ENCODE measurements around the gene SORL1. TPM values are rescaled to one million over a fixed set of nuclear protein-coding genes. Genes with fewer than 3 reads are reported as not detected.

Gene SORL1
- total and polyA plus RNA-seq, 2 of the 13 experiments (the other 11 are each of a cell fraction or from before 2014, with no cell fraction given): 21.3 to 148 TPM

DNA sequence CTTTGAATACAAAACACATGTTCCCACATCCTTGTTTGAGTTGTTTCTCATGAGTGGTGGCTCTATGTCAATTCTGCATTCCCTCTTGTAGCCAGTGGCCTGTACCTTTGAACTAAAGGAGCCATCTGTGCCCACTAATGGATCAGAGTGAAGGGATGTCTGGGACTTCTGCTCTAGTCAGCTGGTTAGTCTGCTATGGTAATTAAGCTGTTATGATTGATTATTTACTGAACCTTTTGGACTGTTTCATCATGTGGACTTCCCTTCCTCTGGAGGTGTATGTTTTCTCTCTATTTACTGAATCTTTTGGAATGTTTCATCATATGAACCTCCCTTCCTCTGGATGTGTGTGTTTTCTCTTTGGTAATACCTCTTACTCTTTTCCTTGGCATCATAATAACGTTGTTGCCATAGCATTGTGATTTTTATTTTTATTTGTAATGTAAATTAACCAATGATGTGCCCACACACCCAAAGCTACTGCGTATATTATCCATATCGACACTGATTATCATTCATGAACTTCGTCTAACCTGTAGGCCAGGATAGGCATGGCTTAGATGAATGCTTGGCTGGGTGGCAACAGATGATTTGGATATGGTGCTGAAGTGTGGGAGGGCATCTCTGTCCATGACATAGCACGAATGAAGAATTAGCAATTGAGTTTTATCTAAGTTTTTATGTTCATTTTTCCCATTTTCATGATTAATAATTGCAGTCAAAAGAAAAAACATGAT is 113.0 kb downstream of the SORL1 start (continued):
- TF ChIP-seq, protein P1, sequence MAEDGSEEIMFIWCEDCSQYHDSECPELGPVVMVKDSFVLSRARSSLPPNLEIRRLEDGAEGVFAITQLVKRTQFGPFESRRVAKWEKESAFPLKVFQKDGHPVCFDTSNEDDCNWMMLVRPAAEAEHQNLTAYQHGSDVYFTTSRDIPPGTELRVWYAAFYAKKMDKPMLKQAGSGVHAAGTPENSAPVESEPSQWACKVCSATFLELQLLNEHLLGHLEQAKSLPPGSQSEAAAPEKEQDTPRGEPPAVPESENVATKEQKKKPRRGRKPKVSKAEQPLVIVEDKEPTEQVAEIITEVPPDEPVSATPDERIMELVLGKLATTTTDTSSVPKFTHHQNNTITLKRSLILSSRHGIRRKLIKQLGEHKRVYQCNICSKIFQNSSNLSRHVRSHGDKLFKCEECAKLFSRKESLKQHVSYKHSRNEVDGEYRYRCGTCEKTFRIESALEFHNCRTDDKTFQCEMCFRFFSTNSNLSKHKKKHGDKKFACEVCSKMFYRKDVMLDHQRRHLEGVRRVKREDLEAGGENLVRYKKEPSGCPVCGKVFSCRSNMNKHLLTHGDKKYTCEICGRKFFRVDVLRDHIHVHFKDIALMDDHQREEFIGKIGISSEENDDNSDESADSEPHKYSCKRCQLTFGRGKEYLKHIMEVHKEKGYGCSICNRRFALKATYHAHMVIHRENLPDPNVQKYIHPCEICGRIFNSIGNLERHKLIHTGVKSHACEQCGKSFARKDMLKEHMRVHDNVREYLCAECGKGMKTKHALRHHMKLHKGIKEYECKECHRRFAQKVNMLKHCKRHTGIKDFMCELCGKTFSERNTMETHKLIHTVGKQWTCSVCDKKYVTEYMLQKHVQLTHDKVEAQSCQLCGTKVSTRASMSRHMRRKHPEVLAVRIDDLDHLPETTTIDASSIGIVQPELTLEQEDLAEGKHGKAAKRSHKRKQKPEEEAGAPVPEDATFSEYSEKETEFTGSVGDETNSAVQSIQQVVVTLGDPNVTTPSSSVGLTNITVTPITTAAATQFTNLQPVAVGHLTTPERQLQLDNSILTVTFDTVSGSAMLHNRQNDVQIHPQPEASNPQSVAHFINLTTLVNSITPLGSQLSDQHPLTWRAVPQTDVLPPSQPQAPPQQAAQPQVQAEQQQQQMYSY (CRISPR knock-in tag; IDR thresholded peaks at IDR 0.05): no peak
- no peak for TF ChIP-seq ZNF772 (CRISPR knock-in tag; IDR thresholded peaks at IDR 0.05)
- TF ChIP-seq GZF1 (CRISPR knock-in tag; IDR thresholded peaks at IDR 0.05): no peak
- TF ChIP-seq, protein P2, sequence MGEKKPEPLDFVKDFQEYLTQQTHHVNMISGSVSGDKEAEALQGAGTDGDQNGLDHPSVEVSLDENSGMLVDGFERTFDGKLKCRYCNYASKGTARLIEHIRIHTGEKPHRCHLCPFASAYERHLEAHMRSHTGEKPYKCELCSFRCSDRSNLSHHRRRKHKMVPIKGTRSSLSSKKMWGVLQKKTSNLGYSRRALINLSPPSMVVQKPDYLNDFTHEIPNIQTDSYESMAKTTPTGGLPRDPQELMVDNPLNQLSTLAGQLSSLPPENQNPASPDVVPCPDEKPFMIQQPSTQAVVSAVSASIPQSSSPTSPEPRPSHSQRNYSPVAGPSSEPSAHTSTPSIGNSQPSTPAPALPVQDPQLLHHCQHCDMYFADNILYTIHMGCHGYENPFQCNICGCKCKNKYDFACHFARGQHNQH (CRISPR knock-in tag; IDR thresholded peaks at IDR 0.05): peak; percentile 22; the same call in 1 of the 2 replicates
- TF ChIP-seq FIP1L1 (IDR thresholded peaks at IDR 0.05; ENCODE audit: borderline replicate concordance, insufficient read depth, low read depth, low read length): no peak
- TF ChIP-seq, protein P3, sequence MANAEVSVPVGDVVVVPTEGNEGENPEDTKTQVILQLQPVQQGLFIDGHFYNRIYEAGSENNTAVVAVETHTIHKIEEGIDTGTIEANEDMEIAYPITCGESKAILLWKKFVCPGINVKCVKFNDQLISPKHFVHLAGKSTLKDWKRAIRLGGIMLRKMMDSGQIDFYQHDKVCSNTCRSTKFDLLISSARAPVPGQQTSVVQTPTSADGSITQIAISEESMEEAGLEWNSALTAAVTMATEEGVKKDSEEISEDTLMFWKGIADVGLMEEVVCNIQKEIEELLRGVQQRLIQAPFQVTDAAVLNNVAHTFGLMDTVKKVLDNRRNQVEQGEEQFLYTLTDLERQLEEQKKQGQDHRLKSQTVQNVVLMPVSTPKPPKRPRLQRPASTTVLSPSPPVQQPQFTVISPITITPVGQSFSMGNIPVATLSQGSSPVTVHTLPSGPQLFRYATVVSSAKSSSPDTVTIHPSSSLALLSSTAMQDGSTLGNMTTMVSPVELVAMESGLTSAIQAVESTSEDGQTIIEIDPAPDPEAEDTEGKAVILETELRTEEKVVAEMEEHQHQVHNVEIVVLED (CRISPR knock-in tag; IDR thresholded peaks at IDR 0.05; ENCODE audit: borderline replicate concordance): no peak; the same call in 1 of the 2 replicates
- TF ChIP-seq, protein P4, sequence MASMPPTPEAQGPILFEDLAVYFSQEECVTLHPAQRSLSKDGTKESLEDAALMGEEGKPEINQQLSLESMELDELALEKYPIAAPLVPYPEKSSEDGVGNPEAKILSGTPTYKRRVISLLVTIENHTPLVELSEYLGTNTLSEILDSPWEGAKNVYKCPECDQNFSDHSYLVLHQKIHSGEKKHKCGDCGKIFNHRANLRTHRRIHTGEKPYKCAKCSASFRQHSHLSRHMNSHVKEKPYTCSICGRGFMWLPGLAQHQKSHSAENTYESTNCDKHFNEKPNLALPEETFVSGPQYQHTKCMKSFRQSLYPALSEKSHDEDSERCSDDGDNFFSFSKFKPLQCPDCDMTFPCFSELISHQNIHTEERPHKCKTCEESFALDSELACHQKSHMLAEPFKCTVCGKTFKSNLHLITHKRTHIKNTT (CRISPR knock-in tag; IDR thresholded peaks at IDR 0.05): no peak
- no peak for TF ChIP-seq ZBTB7B (CRISPR knock-in tag; IDR thresholded peaks at IDR 0.05)
- TF ChIP-seq TGIF2 (CRISPR knock-in tag; IDR thresholded peaks at IDR 0.05): peak; percentile 70; the same call in 1 of the 2 replicates
- TF ChIP-seq, protein P5, sequence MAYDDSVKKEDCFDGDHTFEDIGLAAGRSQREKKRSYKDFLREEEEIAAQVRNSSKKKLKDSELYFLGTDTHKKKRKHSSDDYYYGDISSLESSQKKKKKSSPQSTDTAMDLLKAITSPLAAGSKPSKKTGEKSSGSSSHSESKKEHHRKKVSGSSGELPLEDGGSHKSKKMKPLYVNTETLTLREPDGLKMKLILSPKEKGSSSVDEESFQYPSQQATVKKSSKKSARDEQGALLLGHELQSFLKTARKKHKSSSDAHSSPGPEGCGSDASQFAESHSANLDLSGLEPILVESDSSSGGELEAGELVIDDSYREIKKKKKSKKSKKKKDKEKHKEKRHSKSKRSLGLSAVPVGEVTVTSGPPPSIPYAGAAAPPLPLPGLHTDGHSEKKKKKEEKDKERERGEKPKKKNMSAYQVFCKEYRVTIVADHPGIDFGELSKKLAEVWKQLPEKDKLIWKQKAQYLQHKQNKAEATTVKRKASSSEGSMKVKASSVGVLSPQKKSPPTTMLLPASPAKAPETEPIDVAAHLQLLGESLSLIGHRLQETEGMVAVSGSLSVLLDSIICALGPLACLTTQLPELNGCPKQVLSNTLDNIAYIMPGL (CRISPR knock-in tag; IDR thresholded peaks at IDR 0.05; ENCODE audit: borderline replicate concordance in 1 of 2, low read depth in 1 of 2): 0 out of 4 replicates have a peak, but pooled peaks of 1 of the 2 experiments have one; percentile 24
- TF ChIP-seq NFATC3 (CRISPR knock-in tag; IDR thresholded peaks at IDR 0.05): no peak
- TF ChIP-seq, protein P6, sequence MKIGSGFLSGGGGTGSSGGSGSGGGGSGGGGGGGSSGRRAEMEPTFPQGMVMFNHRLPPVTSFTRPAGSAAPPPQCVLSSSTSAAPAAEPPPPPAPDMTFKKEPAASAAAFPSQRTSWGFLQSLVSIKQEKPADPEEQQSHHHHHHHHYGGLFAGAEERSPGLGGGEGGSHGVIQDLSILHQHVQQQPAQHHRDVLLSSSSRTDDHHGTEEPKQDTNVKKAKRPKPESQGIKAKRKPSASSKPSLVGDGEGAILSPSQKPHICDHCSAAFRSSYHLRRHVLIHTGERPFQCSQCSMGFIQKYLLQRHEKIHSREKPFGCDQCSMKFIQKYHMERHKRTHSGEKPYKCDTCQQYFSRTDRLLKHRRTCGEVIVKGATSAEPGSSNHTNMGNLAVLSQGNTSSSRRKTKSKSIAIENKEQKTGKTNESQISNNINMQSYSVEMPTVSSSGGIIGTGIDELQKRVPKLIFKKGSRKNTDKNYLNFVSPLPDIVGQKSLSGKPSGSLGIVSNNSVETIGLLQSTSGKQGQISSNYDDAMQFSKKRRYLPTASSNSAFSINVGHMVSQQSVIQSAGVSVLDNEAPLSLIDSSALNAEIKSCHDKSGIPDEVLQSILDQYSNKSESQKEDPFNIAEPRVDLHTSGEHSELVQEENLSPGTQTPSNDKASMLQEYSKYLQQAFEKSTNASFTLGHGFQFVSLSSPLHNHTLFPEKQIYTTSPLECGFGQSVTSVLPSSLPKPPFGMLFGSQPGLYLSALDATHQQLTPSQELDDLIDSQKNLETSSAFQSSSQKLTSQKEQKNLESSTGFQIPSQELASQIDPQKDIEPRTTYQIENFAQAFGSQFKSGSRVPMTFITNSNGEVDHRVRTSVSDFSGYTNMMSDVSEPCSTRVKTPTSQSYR (CRISPR knock-in tag; IDR thresholded peaks at IDR 0.05; ENCODE audit: borderline replicate concordance): peak; percentile 44; the same call in 1 of the 2 replicates
- 0 out of 2 replicates have a peak, but pooled peaks have one; percentile 26 for TF ChIP-seq RAD21 (CRISPR knock-in tag; IDR thresholded peaks at IDR 0.05)
- TF ChIP-seq HMG20A (CRISPR knock-in tag; IDR thresholded peaks at IDR 0.05; ENCODE audit: borderline replicate concordance): peak; percentile 74
- peak; percentile 48; the same call in 1 of the 2 replicates for TF ChIP-seq ZKSCAN8 (CRISPR knock-in tag; IDR thresholded peaks at IDR 0.05; ENCODE audit: borderline replicate concordance)

Measured in HepG2 (cell line).